Measurements from ENCODE around the gene SPATC1L.

GRCh38 chr21:46227811-46228344 lies 43.6 kb upstream of the SPATC1L start:
- TF ChIP-seq CTCF (IDR thresholded peaks at IDR 0.05 in 4 of 5, conservative IDR thresholded peaks at IDR 0.05 in 1 of 5) (no peak), POLR2A (IDR thresholded peaks at IDR 0.05) (no peak)

All from gastrocnemius medialis (tissue), 4 donors.